Uterus (tissue), 4 donors: ENCODE results near the gene MTO1. TPM values are rescaled to one million over a fixed set of nuclear protein-coding genes. Genes with fewer than 3 reads are reported as not detected.
"Not testable (repeated sequence)": the region's sequence is repeated elsewhere in the genome, so short reads cannot be mapped to it uniquely, and the experiment has no call there.

Source experiments
- DNase-seq, 2 donors: peaks; one replicate each; pipeline ENCODE4 v3.0.0-alpha.2; 2019 to 2020
- H3K27ac ChIP-seq, 2 donors: fragments of 200-600 bp; sonication (generic); 1 replicate in 1 of 2; 2 replicates in 1 of 2; pipeline ENCODE4 v1.5.1; 2016 to 2018
- H3K27me3 ChIP-seq, 2 donors: fragments of 200-600 bp; sonication (generic); one replicate each; pipeline ENCODE4 v1.5.1; 2018 to 2019; ENCODE audit warnings: control low read depth in 1 of 2
- H3K36me3 ChIP-seq, 2 donors: fragments of 200-600 bp; sonication (generic); one replicate each; pipeline ENCODE4 v1.5.1; 2019; ENCODE audit warnings: control low read depth in 1 of 2
- H3K4me1 ChIP-seq, 2 donors: fragments of 200-600 bp; sonication (generic); one replicate each; pipeline ENCODE4 v1.5.1; 2018 to 2019; ENCODE audit warnings: control low read depth in 1 of 2
- H3K4me3 ChIP-seq, 2 donors: fragments of 200-600 bp; sonication (generic); 1 replicate in 1 of 2; 2 replicates in 1 of 2; pipeline ENCODE4 v1.5.1; 2018 to 2019; ENCODE audit warnings: mild to moderate bottlenecking in 1 of 2
- H3K9me3 ChIP-seq, 2 donors: fragments of 200-600 bp; sonication (generic); one replicate each; pipeline ENCODE4 v1.5.1; 2019; ENCODE audit warnings: control low read depth in 1 of 2
- POLR2A ChIP-seq, 2 donors: fragments of 450-650 bp; IDR thresholded peaks; one replicate each; pipeline ENCODE4 v1.6.1; 2016; ENCODE audit warnings: antibody characterized with exemption in 2 of 2, mild to moderate bottlenecking in 1 of 2, moderate library complexity in 1 of 2
- intact Hi-C: fragments of 100-400 bp; cut with DNase I; formaldehyde crosslinking; loops from one replicate; pipeline ENCODE4 v1.15.1; 2023; ENCODE audit warnings: low total_unique reads
- total RNA-seq, 4 donors: library from RNA; depleted of rRNA in 3 of 4; stranded (reverse); fragments of >200 nt in 3 of 4; gene quantifications; one replicate each; pipeline versions ENCODE4 v1.1.0 to v1.2.4, GENCODE V29; 2014 to 2023
- TF ChIP-seq, protein P1 (sequence below), 4 experiments: fragments of 200-600 bp in 2 of 4; fragments of 450-650 bp in 2 of 4; sonication (generic) in 2 of 4; IDR thresholded peaks; one replicate each; pipeline ENCODE4 v1.5.1; 2016 to 2019; ENCODE audit warnings: antibody characterized with exemption in 4 of 4, mild to moderate bottlenecking in 2 of 4, moderate library complexity in 1 of 4
- donor health status: DM: yes; HTN: yes; CAD: no.

MTO1 gene
- total RNA-seq, 4 donors from 2014 or later = 13.3 to 38.3 (median 26.8) TPM

DNA sequence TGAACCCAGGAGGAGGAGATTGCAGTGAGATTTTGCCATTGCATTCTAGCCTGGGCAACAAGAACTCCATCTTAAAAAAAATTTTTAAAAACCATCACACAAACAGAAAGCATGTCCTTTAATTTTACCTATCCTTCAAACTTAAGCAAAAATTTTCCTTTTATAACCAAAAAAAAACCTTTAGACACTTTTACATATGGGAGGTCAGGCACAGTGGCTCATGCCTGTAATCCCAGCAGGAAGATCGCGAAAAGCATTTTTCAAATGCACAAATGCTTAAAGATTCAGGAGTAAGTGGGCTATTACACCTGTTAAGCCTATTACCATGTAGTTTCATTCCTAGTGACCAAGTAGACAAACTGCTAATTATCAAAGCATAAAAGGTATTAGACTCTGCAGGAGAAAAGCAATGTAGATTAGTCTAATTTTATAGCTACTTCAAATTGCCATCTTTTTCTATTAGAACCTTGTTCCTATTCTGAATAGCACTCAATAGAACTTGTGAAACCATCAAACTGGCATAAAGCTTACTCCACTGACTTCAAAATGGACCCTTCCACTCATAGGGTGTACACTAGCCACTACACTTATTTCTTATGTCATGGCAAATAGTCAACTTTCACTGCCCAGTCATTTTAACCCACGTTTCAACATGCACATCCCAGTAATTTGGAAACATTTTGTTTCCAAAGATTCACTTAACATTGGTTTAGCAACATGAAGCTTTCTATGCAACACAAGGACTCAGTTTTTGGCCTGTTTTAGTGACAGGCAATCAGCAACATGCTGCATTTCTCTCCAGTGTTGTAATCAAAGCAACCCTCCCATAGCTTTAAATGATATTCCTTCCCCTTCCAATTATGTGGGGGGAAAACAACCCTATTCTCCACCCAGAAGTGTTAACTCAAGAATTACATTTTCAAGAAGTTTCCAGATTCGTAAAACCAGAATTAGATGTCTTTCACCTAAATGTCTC, 55.3 kb downstream of the MTO1 start:
- H3K9me3 ChIP-seq = no peaks in the 10 kb centered on the region
- intact Hi-C loops = no loop called here
- H3K27ac ChIP-seq = peak overlapping the region; percentile 37 to 58
- no peaks in the 10 kb centered on the region for H3K27me3 ChIP-seq
- H3K4me3 ChIP-seq = no peak overlapping the region
- no peak for TF ChIP-seq POLR2A (IDR thresholded peaks at IDR 0.05)
- TF ChIP-seq, protein P1, sequence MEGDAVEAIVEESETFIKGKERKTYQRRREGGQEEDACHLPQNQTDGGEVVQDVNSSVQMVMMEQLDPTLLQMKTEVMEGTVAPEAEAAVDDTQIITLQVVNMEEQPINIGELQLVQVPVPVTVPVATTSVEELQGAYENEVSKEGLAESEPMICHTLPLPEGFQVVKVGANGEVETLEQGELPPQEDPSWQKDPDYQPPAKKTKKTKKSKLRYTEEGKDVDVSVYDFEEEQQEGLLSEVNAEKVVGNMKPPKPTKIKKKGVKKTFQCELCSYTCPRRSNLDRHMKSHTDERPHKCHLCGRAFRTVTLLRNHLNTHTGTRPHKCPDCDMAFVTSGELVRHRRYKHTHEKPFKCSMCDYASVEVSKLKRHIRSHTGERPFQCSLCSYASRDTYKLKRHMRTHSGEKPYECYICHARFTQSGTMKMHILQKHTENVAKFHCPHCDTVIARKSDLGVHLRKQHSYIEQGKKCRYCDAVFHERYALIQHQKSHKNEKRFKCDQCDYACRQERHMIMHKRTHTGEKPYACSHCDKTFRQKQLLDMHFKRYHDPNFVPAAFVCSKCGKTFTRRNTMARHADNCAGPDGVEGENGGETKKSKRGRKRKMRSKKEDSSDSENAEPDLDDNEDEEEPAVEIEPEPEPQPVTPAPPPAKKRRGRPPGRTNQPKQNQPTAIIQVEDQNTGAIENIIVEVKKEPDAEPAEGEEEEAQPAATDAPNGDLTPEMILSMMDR (IDR thresholded peaks at IDR 0.05) = no peak
- peaks cover 0 to 4% of the 10 kb centered on the region in 2 donors for H3K4me1 ChIP-seq
- no peak for DNase-seq
- H3K36me3 ChIP-seq = no peaks in the 10 kb centered on the region

DNA sequence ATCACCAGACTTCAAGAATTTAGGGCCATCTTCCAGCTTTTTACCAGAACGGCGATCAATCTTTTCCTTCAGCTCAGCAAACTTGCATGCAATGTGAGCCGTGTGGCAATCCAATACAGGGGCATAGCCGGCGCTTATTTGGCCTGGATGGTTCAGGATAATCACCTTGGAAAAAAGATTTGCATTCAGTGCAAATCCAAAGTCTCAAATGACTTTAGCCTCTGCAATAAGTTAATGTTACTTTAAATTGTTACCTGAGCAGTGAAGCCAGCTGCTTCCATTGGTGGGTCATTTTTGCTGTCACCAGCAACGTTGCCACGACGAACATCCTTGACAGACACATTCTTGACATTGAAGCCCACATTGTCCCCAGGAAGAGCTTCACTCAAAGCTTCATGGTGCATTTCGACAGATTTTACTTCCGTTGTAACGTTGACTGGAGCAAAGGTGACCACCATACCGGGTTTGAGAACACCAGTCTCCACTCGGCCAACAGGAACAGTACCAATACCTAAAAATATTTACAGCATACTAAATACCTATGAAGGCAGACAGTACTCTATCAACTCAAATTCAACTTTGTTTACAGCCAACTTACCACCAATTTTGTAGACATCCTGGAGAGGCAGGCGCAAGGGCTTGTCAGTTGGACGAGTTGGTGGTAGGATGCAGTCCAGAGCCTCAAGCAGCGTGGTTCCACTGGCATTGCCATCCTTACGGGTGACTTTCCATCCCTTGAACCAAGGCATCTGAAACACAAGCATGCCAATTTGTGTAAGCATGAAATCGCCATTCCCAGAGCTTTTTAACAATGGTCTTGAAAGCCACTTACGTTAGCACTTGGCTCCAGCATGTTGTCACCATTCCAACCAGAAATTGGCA, 56.8 kb downstream of the MTO1 start:
- H3K9me3 ChIP-seq, DNase-seq, H3K27me3 ChIP-seq, H3K4me3 ChIP-seq, intact Hi-C loops, H3K4me1 ChIP-seq, H3K36me3 ChIP-seq: not testable (repeated sequence)
- peak overlapping the region; percentile 39 to 99 for H3K27ac ChIP-seq

DNA sequence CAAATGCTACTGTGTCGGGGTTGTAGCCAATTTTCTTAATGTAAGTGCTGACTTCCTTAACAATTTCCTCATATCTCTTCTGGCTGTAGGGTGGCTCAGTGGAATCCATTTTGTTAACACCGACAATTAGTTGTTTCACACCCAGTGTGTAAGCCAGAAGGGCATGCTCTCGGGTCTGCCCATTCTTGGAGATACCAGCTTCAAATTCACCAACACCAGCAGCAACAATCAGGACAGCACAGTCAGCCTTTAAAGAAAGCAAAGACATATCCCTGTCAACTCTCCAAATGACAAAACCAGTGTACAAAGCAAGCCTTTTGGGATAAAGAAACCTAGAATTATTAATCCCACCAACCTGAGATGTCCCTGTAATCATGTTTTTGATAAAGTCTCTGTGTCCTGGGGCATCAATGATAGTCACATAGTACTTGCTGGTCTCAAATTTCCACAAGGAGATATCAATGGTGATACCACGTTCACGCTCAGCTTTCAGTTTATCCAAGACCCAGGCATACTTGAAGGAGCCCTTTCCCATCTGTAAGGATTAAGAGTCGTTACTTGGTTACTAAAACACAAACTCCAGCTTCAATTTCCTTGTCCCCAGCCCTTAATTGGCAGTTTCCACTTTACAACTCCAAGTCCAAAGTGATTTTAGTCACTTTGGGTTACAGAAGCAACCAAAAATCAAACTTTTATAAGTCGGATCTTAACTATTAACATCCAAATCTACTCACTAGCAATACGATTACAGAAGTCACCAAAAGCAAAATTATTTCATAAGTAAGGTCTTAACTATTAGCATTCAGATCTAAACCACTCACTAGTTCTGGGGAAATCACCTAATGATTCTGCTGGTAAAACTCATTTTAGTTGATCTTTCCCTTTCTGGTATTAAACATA, 57.7 kb downstream of the MTO1 start:
- H3K36me3 ChIP-seq, H3K9me3 ChIP-seq, DNase-seq, H3K27me3 ChIP-seq, intact Hi-C loops, H3K4me1 ChIP-seq: not testable (repeated sequence)
- peak overlapping the region; percentile 81 to 96 for H3K4me3 ChIP-seq
- peak overlapping the region; percentile 99 for H3K27ac ChIP-seq

DNA sequence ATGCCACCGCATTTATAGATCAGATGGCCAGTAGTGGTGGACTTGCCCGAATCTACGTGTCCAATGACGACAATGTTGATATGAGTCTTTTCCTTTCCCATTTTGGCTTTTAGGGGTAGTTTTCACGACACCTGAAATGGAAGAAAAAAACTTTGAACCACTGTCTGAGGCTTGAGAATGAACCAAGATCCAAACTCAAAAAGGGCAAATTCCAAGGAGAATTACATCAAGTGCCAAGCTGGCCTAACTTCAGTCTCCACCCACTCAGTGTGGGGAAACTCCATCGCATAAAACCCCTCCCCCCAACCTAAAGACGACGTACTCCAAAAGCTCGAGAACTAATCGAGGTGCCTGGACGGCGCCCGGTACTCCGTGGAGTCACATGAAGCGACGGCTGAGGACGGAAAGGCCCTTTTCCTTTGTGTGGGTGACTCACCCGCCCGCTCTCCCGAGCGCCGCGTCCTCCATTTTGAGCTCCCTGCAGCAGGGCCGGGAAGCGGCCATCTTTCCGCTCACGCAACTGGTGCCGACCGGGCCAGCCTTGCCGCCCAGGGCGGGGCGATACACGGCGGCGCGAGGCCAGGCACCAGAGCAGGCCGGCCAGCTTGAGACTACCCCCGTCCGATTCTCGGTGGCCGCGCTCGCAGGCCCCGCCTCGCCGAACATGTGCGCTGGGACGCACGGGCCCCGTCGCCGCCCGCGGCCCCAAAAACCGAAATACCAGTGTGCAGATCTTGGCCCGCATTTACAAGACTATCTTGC, 58.6 kb downstream of the MTO1 start:
- Histone ChIP-seq H3K4me3 (peak overlapping the region; percentile 81 to 96), H3K27me3 (no peaks in the 10 kb centered on the region), H3K9me3 (no peaks in the 10 kb centered on the region), H3K36me3 (no peaks in the 10 kb centered on the region), H3K27ac (peak overlapping the region; percentile 99), H3K4me1 (peaks cover 0 to 4% of the 10 kb centered on the region in 2 donors)
- DNase-seq = peak; percentile 70 to 73
- intact Hi-C loops = loop anchor here (10.0 kb wide), 1 partner anchor 55 kb away; the partner anchor contains the start of gene MTO1
- TF ChIP-seq POLR2A (IDR thresholded peaks at IDR 0.05) = no peak
- TF ChIP-seq, protein P1 (IDR thresholded peaks at IDR 0.05) = no peak

DNA sequence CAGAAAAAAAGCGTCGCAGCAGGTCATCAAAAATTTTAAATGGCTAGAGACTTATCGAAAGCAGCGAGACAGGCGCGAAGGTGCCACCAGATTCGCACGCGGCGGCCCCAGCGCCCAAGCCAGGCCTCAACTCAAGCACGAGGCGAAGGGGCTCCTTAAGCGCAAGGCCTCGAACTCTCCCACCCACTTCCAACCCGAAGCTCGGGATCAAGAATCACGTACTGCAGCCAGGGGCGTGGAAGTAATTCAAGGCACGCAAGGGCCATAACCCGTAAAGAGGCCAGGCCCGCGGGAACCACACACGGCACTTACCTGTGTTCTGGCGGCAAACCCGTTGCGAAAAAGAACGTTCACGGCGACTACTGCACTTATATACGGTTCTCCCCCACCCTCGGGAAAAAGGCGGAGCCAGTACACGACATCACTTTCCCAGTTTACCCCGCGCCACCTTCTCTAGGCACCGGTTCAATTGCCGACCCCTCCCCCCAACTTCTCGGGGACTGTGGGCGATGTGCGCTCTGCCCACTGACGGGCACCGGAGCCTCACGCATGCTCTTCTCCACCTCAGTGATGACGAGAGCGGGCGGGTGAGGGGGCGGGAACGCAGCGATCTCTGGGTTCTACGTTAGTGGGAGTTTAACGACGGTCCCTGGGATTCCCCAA, 59.3 kb downstream of the MTO1 start, which contains the start of gene EEF1A1:
EEF1A1 (minus strand) TSS at position 345 of the 663 bp plus-strand sequence. CDS start 1,006 bp downstream, outside the sequence.
- peak; percentile 99 to 100 for DNase-seq

More for the DNA sequence above, 59.3 kb downstream of the MTO1 start, which contains the start of gene EEF1A1:
- Histone ChIP-seq H3K27ac (peak within 1 kb of the TSS; percentile 99), H3K27me3 (no peaks in the 10 kb centered on the region), H3K9me3 (no peaks in the 10 kb centered on the region), H3K4me1 (peaks cover 0 to 4% of the 10 kb centered on the region in 2 donors), H3K36me3 (no peaks in the 10 kb centered on the region), H3K4me3 (peak within 1 kb of the TSS; percentile 81 to 96)
- peak; percentile 98 for TF ChIP-seq POLR2A (IDR thresholded peaks at IDR 0.05)
- TF ChIP-seq, protein P1 (IDR thresholded peaks at IDR 0.05) = peak in 2 of 4 experiments; percentile 24 to 30
- intact Hi-C loops = loop anchor here (10.0 kb wide), 1 partner anchor 56 kb away; the partner anchor contains the start of gene MTO1
